ENCODE results near the gene RUNX1. TPM values are rescaled to one million over a fixed set of nuclear protein-coding genes. Genes with fewer than 3 reads are reported as not detected.

RUNX1 gene
- total RNA-seq, 4 donors from 2014 or later: 16.2 to 34.6 (median 26.4) TPM

- TF ChIP-seq CTCF (IDR thresholded peaks at IDR 0.05; ENCODE audit: low read depth): no peak
These were observed 14.5 kb upstream of the RUNX1 start for GRCh38 chr21:35063428-35064172.

DNA sequence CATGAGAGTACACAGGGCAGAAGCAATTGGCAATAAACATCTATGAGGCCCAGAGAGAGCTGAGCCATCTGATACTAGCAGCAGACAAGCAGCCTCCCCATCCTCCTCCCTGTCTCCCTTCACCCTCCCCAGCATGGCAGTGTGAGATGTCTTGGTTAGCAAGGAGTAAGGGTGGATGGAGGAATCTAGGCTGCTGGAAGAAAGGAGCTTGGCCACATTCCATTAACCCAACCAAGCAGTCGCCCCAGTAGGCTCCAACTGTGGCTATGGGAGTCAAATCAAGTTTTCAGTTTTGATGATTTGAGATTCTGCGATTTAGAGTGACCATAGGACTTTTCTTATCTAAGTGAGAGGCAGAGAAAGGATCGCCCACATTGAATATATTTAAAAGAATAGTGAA lies 12.9 kb upstream of the RUNX1 start:
- no peak for TF ChIP-seq CTCF (IDR thresholded peaks at IDR 0.05; ENCODE audit: low read depth)

GRCh38 chr21:35059742-35060141 lies 10.6 kb upstream of the RUNX1 start:
- no peak for TF ChIP-seq CTCF (IDR thresholded peaks at IDR 0.05; ENCODE audit: low read depth)

- TF ChIP-seq CTCF (IDR thresholded peaks at IDR 0.05; ENCODE audit: low read depth): no peak
These were observed 9.0 kb upstream of the RUNX1 start for GRCh38 chr21:35058058-35058457.

DNA sequence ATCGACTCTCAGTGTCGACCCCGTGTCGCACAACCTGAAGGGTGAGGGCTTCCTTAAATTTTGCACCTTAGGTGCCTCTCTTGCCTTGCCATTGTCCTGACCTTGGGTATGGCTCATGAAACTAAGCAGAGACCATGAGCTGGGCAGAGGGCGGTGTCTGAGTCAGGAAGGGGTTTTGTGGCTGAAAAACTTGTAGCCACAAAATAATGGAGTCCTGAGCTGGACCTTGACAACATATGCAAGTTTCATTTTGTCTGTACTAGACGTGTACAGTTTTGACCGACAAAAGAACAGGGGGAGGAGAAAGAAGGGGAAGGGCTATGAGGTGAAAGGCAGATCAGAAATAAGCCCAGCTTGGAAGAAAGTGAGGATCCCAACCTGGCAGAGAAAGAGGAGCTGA lies 8.3 kb upstream of the RUNX1 start:
- TF ChIP-seq CTCF (IDR thresholded peaks at IDR 0.05; ENCODE audit: low read depth): no peak

DNA sequence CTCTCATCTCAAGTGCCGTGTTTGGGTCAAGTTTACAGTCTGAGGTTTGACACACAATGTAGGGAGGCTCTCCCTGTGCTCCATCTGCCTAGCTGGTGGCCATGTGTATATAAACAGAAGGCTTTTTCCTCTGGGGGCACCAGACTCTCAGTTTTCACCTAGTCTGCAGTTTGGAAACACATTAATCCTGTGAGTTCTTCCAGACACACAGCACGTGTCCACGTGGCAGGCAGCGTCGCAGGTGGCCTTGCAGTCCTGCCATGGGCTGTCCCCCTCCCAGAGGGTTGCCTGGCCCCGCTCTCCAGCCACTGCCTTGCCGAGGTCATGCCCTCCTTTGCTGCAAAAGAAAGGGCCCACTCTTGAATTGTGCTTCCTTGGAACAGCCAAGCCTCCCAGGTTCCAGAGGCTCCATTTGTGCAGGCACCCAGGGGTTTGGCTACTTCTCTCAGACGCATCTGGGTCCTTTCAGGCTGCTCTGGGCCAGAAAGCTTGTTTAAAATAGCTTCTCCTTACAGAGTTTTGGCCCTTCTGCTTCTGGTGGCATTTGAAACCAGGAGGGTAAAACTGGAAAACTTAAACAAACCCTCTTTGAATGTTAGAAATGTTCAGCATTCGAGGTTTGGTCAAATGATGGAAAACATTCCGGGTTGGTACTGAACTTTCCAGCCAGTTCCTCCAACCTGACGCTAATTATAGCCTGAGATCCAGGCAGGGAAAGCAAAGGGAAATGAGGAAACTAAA lies 4.4 kb upstream of the RUNX1 start:
- TF ChIP-seq CTCF (IDR thresholded peaks at IDR 0.05; ENCODE audit: low read depth): no peak

DNA sequence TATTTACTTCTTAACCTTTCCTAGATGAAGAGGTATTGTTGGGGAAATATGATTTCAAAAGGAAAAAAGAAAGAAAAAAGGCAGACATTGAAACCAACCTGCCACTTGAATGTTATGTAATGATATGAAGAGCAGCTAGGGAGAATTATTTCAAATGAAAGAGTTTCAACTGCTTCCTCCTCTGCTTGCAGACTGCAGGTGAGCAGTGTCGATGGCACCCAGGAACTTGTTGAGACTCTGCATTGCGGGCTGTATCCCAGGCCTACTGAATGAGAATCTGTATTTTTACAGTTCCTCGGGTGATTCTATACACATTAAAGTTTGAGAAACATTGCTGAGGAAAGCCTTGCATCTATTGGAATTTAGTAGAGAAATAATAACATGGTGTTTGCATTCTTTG lies 3.7 kb upstream of the RUNX1 start:
- no peak for TF ChIP-seq CTCF (IDR thresholded peaks at IDR 0.05; ENCODE audit: low read depth)

All from subcutaneous adipose tissue (tissue), 4 donors.